Measurements from ENCODE around the gene SCN4A.
"Not testable (repeated sequence)": the region's sequence is repeated elsewhere in the genome, so short reads cannot be mapped to it uniquely, and the experiment has no call there.

- TF ChIP-seq CTCF (IDR thresholded peaks at IDR 0.05; ENCODE audit: low read length); EZH2 (IDR thresholded peaks at IDR 0.05; ENCODE audit: borderline replicate concordance, low read length): not testable (repeated sequence)
Observed at GRCh38 chr17:63901971-63902370, 70.7 kb downstream of the SCN4A start.

Data from OCI-LY1 (cell line).